Measurements from ENCODE around the gene PPIP5K1. TPM values are rescaled to one million over a fixed set of nuclear protein-coding genes. Genes with fewer than 3 reads are reported as not detected.

PPIP5K1 gene
- total and polyA plus RNA-seq, 7 donors = 4.5 to 37.3 (median 19.3) TPM

- Histone ChIP-seq H3K27me3 (ENCODE audit: insufficient read depth in 3 of 3, low read length in 2 of 3) (no peaks in the 10 kb centered on the region), H3K4me3 (no peak overlapping the region), H3K36me3 (ENCODE audit: insufficient read depth in 1 of 2, low read depth in 1 of 2) (peaks cover 0 to 72% of the 10 kb centered on the region in 2 donors), H3K9me3 (no peaks in the 10 kb centered on the region), H3K27ac (no peak overlapping the region), H3K4me1 (no peaks in the 10 kb centered on the region)
- intact Hi-C loops (cut with DNase I) = no loop called here
- no peak for DNase-seq
- no peak for TF ChIP-seq CTCF (IDR thresholded peaks at IDR 0.05)
- ATAC-seq = no peak
- WGBS, 3 donors = 89 to 93% (median 90%) methylated on average over 3 of the region's 3 CpGs
Measured at GRCh38 chr15:43488790-43489189, 101.2 kb downstream of the PPIP5K1 start.

GRCh38 chr15:43487271-43487895 is 102.6 kb downstream of the PPIP5K1 start:
- WGBS, 3 donors = 94 to 98% (median 94%) methylated on average over 6 of the region's 6 CpGs
- no peak overlapping the region for H3K27ac ChIP-seq
- H3K27me3 ChIP-seq (ENCODE audit: insufficient read depth in 3 of 3, low read length in 2 of 3) = no peaks in the 10 kb centered on the region
- peaks cover 0 to 78% of the 10 kb centered on the region in 2 donors for H3K36me3 ChIP-seq (ENCODE audit: insufficient read depth in 1 of 2, low read depth in 1 of 2)
- intact Hi-C loops (cut with DNase I) = no loop called here
- TF ChIP-seq CTCF (IDR thresholded peaks at IDR 0.05) = no peak
- DNase-seq = no peak
- ATAC-seq = no peak
- no peak overlapping the region for H3K4me3 ChIP-seq
- no peaks in the 10 kb centered on the region for H3K9me3 ChIP-seq
- no peaks in the 10 kb centered on the region for H3K4me1 ChIP-seq

GRCh38 chr15:43484455-43484854 is 105.6 kb downstream of the PPIP5K1 start:
- Histone ChIP-seq H3K27me3 (ENCODE audit: insufficient read depth in 3 of 3, low read length in 2 of 3) (no peaks in the 10 kb centered on the region), H3K9me3 (no peaks in the 10 kb centered on the region), H3K36me3 (ENCODE audit: insufficient read depth in 1 of 2, low read depth in 1 of 2) (peaks cover 0 to 70% of the 10 kb centered on the region in 2 donors), H3K4me3 (no peak overlapping the region), H3K27ac (no peak overlapping the region), H3K4me1 (no peaks in the 10 kb centered on the region)
- TF ChIP-seq CTCF (IDR thresholded peaks at IDR 0.05) = no peak
- intact Hi-C loops (cut with DNase I) = no loop called here
- DNase-seq (no peak), ATAC-seq (no peak)
- 95 to 99% (median 96%) methylated on average over 2 of the region's 2 CpGs for WGBS, 3 donors

Other genes starting within 250 kb of the PPIP5K1 start
- gene ZSCAN29, start 219.2 kb downstream of the PPIP5K1 start, total RNA-seq = 10 to 100 TPM; 18.5 to 26.2 (median 21.9) TPM
- gene ZSCAN29, start 219.2 kb downstream of the PPIP5K1 start, polyA plus RNA-seq = 10 to 100 TPM in 1 of 3 donors, 1 to 10 TPM in 2; 5.7 to 31.5 (median 7.2) TPM
- 10 to 100 TPM; 12.8 to 21.0 (median 19.2) TPM for gene TUBGCP4, start 219.1 kb downstream of the PPIP5K1 start, total RNA-seq
- gene TUBGCP4, start 219.1 kb downstream of the PPIP5K1 start, polyA plus RNA-seq = 10 to 100 TPM in 2 of 3 donors, 1 to 10 TPM in 1; 6.1 to 12.1 (median 11.9) TPM
- 10 to 100 TPM; 11.6 to 31.3 (median 24.2) TPM for gene TP53BP1, start 97.1 kb downstream of the PPIP5K1 start, total RNA-seq
- 10 to 100 TPM in 2 of 3 donors, 1 to 10 TPM in 1; 7.4 to 13.9 (median 12.8) TPM for gene TP53BP1, start 97.1 kb downstream of the PPIP5K1 start, polyA plus RNA-seq
- 10 to 100 TPM in 1 of 4 donors, 1 to 10 TPM in 3; 2.7 to 25.1 (median 7.9) TPM for gene MAP1A, start 72.6 kb downstream of the PPIP5K1 start, total RNA-seq
- gene MAP1A, start 72.6 kb downstream of the PPIP5K1 start, polyA plus RNA-seq = 1 to 10 TPM in 2 of 3 donors, under 1 TPM in 1; 0.63 to 1.7 (median 1.3) TPM
- gene CKMT1B, start 3.8 kb upstream of the PPIP5K1 start, total RNA-seq = under 1 TPM in 1 of 4 donors, not detected in 3; 0.21 TPM
- gene CKMT1B, start 3.8 kb upstream of the PPIP5K1 start, polyA plus RNA-seq = under 1 TPM in 2 of 3 donors, not detected in 1; 0.10 to 0.14 TPM
- under 1 TPM in 3 of 4 donors, not detected in 1; 0.08 to 0.62 (median 0.20) TPM for gene STRC, start 28.6 kb upstream of the PPIP5K1 start, total RNA-seq
- under 1 TPM in 2 of 3 donors, not detected in 1; 0.10 to 0.31 TPM for gene STRC, start 28.6 kb upstream of the PPIP5K1 start, polyA plus RNA-seq
- gene CATSPER2, start 58.6 kb upstream of the PPIP5K1 start, total RNA-seq = 1 to 10 TPM in 3 of 4 donors, under 1 TPM in 1; 0.87 to 1.4 (median 1.2) TPM
- 1 to 10 TPM in 2 of 3 donors, under 1 TPM in 1; 0.80 to 3.2 (median 3.1) TPM for gene CATSPER2, start 58.6 kb upstream of the PPIP5K1 start, polyA plus RNA-seq
- not detected for gene CKMT1A, start 103.7 kb upstream of the PPIP5K1 start, total RNA-seq
- gene CKMT1A, start 103.7 kb upstream of the PPIP5K1 start, polyA plus RNA-seq = under 1 TPM; 0.03 to 0.14 (median 0.12) TPM
- gene PDIA3, start 156.2 kb upstream of the PPIP5K1 start, total RNA-seq = 10 to 100 TPM; 49.5 to 81.9 (median 66.7) TPM
- 10 to 100 TPM; 48.0 to 89.0 (median 50.0) TPM for gene PDIA3, start 156.2 kb upstream of the PPIP5K1 start, polyA plus RNA-seq
- gene ELL3, start 186.8 kb upstream of the PPIP5K1 start, total RNA-seq = 1 to 10 TPM; 1.3 to 8.5 (median 2.3) TPM
- gene ELL3, start 186.8 kb upstream of the PPIP5K1 start, polyA plus RNA-seq = 1 to 10 TPM; 1.5 to 4.6 (median 4.1) TPM
- 1,000 to 10,000 TPM in 1 of 4 donors, 100 to 1,000 TPM in 3; 471 to 1,023 (median 623) TPM for gene SERF2, start 202.1 kb upstream of the PPIP5K1 start, total RNA-seq
- 1,000 to 10,000 TPM; 1,091 to 1,648 (median 1,147) TPM for gene SERF2, start 202.1 kb upstream of the PPIP5K1 start, polyA plus RNA-seq
- under 1 TPM; 0.18 to 0.30 (median 0.21) TPM for gene SERINC4, start 210.0 kb upstream of the PPIP5K1 start, total RNA-seq
- gene SERINC4, start 210.0 kb upstream of the PPIP5K1 start, polyA plus RNA-seq = under 1 TPM; 0.15 to 0.93 (median 0.57) TPM
- gene HYPK, start 210.4 kb upstream of the PPIP5K1 start, total RNA-seq = 10 to 100 TPM; 17.7 to 28.0 (median 18.9) TPM
- 10 to 100 TPM in 2 of 3 donors, under 1 TPM in 1; 0.77 to 36.5 (median 26.4) TPM for gene HYPK, start 210.4 kb upstream of the PPIP5K1 start, polyA plus RNA-seq
- 10 to 100 TPM; 18.0 to 21.4 (median 20.7) TPM for gene MFAP1, start 234.5 kb upstream of the PPIP5K1 start, total RNA-seq
- 10 to 100 TPM; 17.2 to 31.4 (median 23.5) TPM for gene MFAP1, start 234.5 kb upstream of the PPIP5K1 start, polyA plus RNA-seq
- under 1 TPM; 0.47 to 0.88 (median 0.75) TPM for gene WDR76, start 236.8 kb upstream of the PPIP5K1 start, total RNA-seq
- under 1 TPM; 0.34 to 0.70 (median 0.59) TPM for gene WDR76, start 236.8 kb upstream of the PPIP5K1 start, polyA plus RNA-seq